BJ (cell line): Measurements from ENCODE around the gene LRP5. TPM values are rescaled to one million over a fixed set of nuclear protein-coding genes. Genes with fewer than 3 reads are reported as not detected.

Experiments
- CTCF ChIA-PET: fragments of 350-600 bp; formaldehyde crosslinking; extraction: SDS; loops from one replicate; lab custom pipeline; 2021; ENCODE audit warnings: antibody characterized with exemption, inconsistent platforms; lab: Yijun Ruan, JAX
- POLR2A ChIA-PET: fragments of 300-600 bp; sonication (Branson Sonifier 250); formaldehyde crosslinking; extraction: SDS; loops from one replicate; lab custom pipeline; 2021; ENCODE audit warnings: antibody characterized with exemption; lab: Charles Lee
- DNase-seq: peaks from one replicate; pipeline ENCODE4 v3.0.0-alpha.2; 2011; ENCODE audit warnings: low read depth
- H3K27me3 ChIP-seq: 2 replicates; pipeline ENCODE4 v1.6.0; 2011; ENCODE audit warnings: low read length; ENCODE audit not compliant: control insufficient read depth, insufficient read depth
- H3K36me3 ChIP-seq: 2 replicates; pipeline ENCODE4 v1.5.1; 2011; ENCODE audit warnings: low read length; ENCODE audit not compliant: control insufficient read depth, insufficient read depth
- H3K4me3 ChIP-seq: 2 replicates; pipeline ENCODE4 v1.5.1; 2011; ENCODE audit warnings: low read depth, mild to moderate bottlenecking, control low read depth, low read length
- polyA plus RNA-seq: library from polyadenylated mRNA; depleted of rRNA; stranded (reverse); fragments of >200 nt; gene quantifications from 2 replicates; pipeline ENCODE4 v1.2.3, GENCODE V29; 2011
- TF ChIP-seq, protein P1 (sequence below): IDR thresholded peaks from 2 replicates; pipeline ENCODE4 v1.5.1; 2011; ENCODE audit warnings: low read depth, mild to moderate bottlenecking, control low read depth, inconsistent platforms, low read length, moderate library complexity; ENCODE audit not compliant: insufficient read depth

LRP5 gene
- polyA plus RNA-seq, 1 experiment, result 11.5 TPM

DNA sequence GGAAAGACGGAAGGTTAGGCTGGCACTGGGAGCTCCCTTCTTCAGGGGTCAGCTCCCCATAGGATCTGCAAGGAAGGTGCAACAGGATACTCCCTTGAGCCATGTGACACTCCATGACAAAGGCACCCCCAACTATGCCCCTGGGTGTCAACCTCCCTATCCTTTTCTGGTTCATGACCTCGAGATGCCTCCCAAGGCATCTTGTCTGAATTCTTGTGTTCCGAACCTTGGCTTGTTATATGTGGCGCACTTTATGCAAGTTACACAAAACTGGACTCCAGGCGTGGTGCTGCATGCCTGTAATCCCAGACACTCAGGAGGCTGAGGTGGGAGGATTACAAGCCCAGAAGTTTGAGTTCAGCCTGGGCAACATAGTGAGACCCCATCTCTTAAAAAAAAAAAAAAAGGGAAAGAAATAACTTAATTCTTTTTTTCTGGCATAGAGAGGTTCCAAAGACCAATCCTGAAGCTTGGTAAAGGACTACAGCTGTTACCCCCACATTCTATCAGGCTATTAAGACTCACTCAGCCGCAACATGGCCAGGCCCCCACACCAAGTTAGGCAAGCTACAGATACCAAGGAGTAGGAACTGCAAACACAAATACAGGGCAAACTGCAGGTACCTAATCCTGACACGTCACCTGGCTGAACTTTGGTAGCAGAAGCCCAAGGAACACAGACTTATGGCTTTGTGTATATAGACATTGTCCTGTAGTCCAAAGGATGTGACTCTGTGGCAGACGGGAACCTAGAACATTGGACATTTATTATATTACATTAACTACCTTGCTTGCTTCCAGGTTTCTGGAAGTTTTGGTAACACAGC is 42.0 kb upstream of the LRP5 start:
- TF ChIP-seq, protein P1, sequence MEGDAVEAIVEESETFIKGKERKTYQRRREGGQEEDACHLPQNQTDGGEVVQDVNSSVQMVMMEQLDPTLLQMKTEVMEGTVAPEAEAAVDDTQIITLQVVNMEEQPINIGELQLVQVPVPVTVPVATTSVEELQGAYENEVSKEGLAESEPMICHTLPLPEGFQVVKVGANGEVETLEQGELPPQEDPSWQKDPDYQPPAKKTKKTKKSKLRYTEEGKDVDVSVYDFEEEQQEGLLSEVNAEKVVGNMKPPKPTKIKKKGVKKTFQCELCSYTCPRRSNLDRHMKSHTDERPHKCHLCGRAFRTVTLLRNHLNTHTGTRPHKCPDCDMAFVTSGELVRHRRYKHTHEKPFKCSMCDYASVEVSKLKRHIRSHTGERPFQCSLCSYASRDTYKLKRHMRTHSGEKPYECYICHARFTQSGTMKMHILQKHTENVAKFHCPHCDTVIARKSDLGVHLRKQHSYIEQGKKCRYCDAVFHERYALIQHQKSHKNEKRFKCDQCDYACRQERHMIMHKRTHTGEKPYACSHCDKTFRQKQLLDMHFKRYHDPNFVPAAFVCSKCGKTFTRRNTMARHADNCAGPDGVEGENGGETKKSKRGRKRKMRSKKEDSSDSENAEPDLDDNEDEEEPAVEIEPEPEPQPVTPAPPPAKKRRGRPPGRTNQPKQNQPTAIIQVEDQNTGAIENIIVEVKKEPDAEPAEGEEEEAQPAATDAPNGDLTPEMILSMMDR, result no peak
- peak overlapping the region; percentile 98 for H3K4me3 ChIP-seq
- DNase-seq, result no peak
- no peaks in the 10 kb centered on the region for H3K27me3 ChIP-seq
- POLR2A ChIA-PET, result no interaction called here
- peaks cover 20% of the 10 kb centered on the region for H3K36me3 ChIP-seq
- CTCF ChIA-PET, result interaction anchor here (0.7 to 3.0 kb wide), 11 partner anchors 11 to 171 kb away, joined by 3 to 28 read pairs (median 4); no protein-coding TSS in a partner anchor

DNA sequence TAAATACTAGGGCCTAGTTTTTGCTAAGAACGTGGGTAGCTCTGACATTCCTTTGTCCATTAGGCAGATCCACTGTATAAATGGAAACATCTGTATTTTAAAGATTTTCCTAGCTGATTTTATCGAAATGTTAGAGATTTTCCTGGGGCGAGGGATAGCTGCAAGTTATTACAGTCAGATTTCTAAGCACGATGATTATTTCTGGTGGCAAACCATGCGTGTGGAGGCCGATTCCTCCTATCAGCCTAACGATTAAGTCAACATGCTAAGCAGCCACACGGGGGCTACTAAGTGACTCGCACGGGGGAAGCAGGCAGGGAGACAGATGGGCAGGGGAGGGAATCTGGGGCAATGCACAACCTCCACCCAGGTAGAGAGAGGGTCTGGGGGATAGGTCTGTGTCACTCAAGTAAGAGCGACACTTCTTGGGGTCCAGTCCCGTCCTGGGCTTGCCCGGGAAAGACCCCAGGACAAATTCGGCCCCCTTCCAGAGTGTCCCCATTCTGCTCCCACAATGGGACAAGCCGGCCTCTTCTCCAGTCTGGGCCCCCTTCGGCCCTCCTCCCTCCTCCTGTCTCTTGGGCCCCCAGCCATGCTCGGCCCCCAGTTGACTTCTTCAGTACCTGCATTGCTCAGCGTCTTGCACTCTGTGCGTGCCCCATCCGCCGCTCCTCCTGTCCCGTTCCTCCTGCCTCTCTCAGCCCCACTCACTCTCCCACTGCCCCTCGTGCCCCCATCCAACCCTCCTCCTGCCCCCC is 41.2 kb upstream of the LRP5 start:
- peak overlapping the region; percentile 98 for H3K4me3 ChIP-seq
- no peaks in the 10 kb centered on the region for H3K27me3 ChIP-seq
- CTCF ChIA-PET, result interaction anchor here (0.7 to 3.0 kb wide), 15 partner anchors 11 to 170 kb away, joined by 3 to 28 read pairs (median 4); no protein-coding TSS in a partner anchor
- POLR2A ChIA-PET, result interaction anchor here (0.5 to 1.0 kb wide), 3 partner anchors 49 to 102 kb away, joined by 3 to 5 read pairs (median 3); no protein-coding TSS in a partner anchor
- TF ChIP-seq, protein P1, result peak; percentile 69
- peaks cover 15% of the 10 kb centered on the region for H3K36me3 ChIP-seq
- no peak for DNase-seq

DNA sequence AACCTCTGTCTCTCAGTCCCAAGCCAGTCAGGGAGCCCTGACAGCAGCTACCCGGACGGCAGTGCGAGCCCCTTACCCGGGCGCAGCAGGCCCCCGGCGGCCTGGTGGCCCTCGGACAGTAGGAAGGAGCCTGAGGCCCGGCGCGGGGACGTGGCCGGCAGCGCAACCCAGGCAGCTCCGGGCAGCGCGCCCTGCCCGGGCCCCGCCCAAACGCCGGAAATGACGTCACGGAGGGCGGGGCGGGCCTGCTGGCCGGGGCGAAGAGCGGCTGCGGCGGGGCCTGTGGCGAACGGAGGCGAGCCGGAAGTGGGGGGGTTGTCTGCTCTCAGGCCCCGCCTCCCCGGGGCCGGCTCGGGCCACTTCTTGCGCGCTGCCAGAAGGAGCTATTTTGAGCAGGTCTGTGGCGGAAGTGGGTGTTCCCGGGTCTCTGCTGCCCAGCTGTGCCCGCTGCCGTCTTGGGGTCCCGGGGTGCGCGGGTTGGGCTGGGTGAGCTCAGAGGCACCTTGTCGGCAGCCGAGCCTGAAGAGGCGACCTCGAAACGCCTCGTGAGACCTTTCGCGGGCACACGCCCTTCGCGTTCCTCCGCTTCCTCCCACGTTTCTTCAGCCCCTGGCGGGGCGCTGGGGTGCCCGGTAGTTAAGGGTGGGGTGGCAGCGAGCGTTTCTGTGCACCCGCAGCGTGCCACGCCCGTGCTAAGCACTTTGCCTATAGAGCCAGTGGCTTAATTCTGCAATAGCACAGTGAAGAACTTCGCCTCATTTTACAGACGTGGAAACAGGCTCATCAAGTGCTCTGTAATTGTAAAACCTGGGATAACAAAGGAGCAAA is 40.4 kb upstream of the LRP5 start, which contains the start of gene C11orf24:
Gene C11orf24, minus strand, starts transcription at position 193 of the 828 bp plus-strand sequence. CDS start 8,206 bp downstream, outside the sequence.
- peak; percentile 57 for DNase-seq
- Histone ChIP-seq H3K4me3 (peak within 1 kb of the TSS; percentile 98), H3K36me3 (peaks cover 9% of the 10 kb centered on the region), H3K27me3 (no peaks in the 10 kb centered on the region)
- CTCF ChIA-PET, result interaction anchor here (1.0 to 3.0 kb wide), 7 partner anchors 12 to 130 kb away, joined by 3 to 28 read pairs (median 4); no protein-coding TSS in a partner anchor
- POLR2A ChIA-PET, result interaction anchor here (0.5 to 1.0 kb wide), 3 partner anchors 48 to 101 kb away, joined by 3 to 5 read pairs (median 3); no protein-coding TSS in a partner anchor
- TF ChIP-seq, protein P1, result no peak

DNA sequence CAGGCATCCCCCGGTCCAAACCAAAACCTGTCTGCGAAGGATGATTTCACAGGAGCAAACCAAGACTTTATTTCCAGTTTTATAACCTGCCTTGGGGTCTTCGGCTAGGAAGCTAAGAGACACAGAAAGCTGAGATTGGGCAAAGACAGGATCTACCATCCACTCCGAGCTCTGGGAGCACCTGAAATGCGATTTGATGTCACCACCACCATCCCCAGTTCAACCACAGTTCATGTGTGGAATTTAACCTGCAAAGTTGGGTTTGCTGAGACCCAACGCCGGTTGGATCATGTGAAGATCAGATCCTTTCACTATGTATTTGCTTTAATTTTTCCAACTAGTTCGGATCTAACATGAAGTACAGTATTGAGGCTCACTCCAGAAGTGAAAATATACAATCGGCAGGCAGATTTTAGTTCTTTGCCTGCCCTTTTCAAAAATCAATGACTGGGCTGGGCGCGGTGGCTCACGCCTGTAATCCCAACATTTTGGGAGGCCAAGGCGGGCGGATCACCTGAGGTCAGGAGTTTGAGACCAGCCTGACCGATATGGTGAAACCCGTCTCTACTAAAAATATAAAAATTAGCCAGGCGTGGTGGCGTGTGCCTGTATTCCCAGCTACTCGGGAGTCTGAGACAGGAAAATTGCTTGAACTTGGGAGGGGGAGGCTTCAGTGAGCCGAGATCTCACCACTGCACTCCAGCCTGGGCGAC is 39.2 kb upstream of the LRP5 start:
- TF ChIP-seq, protein P1, result no peak
- ChIA-PET CTCF (interaction anchor here (1.4 to 3.0 kb wide), 3 partner anchors 13 to 24 kb away, joined by 4 to 28 read pairs (median 5); no protein-coding TSS in a partner anchor), POLR2A (no interaction called here)
- no peak overlapping the region for H3K4me3 ChIP-seq
- DNase-seq, result no peak
- H3K36me3 ChIP-seq, result no peaks in the 10 kb centered on the region
- no peaks in the 10 kb centered on the region for H3K27me3 ChIP-seq
